Hepatocyte (in vitro differentiated cells): ENCODE measurements around the gene SLC15A5.

Experiments used
- CTCF ChIP-seq: fragments of 200-600 bp; sonication (generic); IDR thresholded peaks from 2 replicates; pipeline ENCODE4 v1.5.1; 2016; ENCODE audit warnings: antibody characterized with exemption, mild to moderate bottlenecking; ENCODE audit not compliant: poor library complexity
- EZH2 ChIP-seq: fragments of 200-600 bp; sonication (generic); IDR thresholded peaks from 2 replicates; pipeline ENCODE4 v1.6.1; 2016; ENCODE audit warnings: antibody characterized with exemption, mild to moderate bottlenecking, borderline replicate concordance

- no peak for TF ChIP-seq CTCF
- TF ChIP-seq EZH2: no peak
These were observed 47.3 kb upstream of the SLC15A5 start for GRCh38 chr12:16324772-16325171.
